Right cardiac atrium (tissue), 5 donors: Measurements from ENCODE around the gene CPA4. TPM values are rescaled to one million over a fixed set of nuclear protein-coding genes. Genes with fewer than 3 reads are reported as not detected.
A peak's percentile ranks its signal among the peaks of the same experiment; 100 is the strongest.

Experiments used
- ATAC-seq, 2 donors: fragments of 200-7000 bp; cut with Tn5 transposase; one replicate each; pipeline versions ENCODE4 v1.8.0 to v1.9.1; 2020; ENCODE audit warnings: moderate library complexity in 2 of 2, mild to moderate bottlenecking in 1 of 2
- DNase-seq, 3 donors: peaks; one replicate each; pipeline ENCODE4 v3.0.0-alpha.2; 2020
- H3K27ac ChIP-seq: one replicate; pipeline ENCODE4 v1.5.1; 2013; ENCODE audit warnings: mild to moderate bottlenecking, low read length, control low read depth, moderate library complexity
- H3K27me3 ChIP-seq: one replicate; pipeline ENCODE4 v1.6.1; 2013; ENCODE audit not compliant: control insufficient read depth, insufficient read depth
- H3K4me1 ChIP-seq: one replicate; pipeline ENCODE4 v1.6.1; 2013; ENCODE audit warnings: low read length; ENCODE audit not compliant: control insufficient read depth, insufficient read depth
- H3K4me3 ChIP-seq: one replicate; pipeline ENCODE4 v1.5.1; 2013; ENCODE audit warnings: low read length, control low read depth
- H3K9me3 ChIP-seq: one replicate; pipeline ENCODE4 v1.6.1; 2013; ENCODE audit warnings: low read length; ENCODE audit not compliant: control insufficient read depth
- WGBS: extraction: QIAGEN DNeasy Blood & Tissue Kit; methylation state at CpG from one replicate; pipeline ENCODE4 v1.1.7; 2013; 5-methylcytosine and 5-hydroxymethylcytosine counted together
- intact Hi-C, 4 donors: fragments of 100-400 bp; cut with DNase I; formaldehyde crosslinking; loops; one replicate each; pipeline versions ENCODE4 v1.11.0 to v1.14.0; 2022 to 2023
- polyA plus RNA-seq: library from polyadenylated mRNA; stranded (reverse); fragments of 200-250 nt; gene quantifications from one replicate; pipeline ENCODE4 v1.2.3, GENCODE V29; 2013
- total RNA-seq, 4 donors: library from RNA; stranded (reverse); fragmentation: NEBNext Ultra II Directional; extraction: Animal tissue kit (Norgen Biotek cat#: 25700); gene quantifications; one replicate each; pipeline ENCODE4 v1.2.1, GENCODE V29; 2021
- donor health status: healthy with polysubstance abuse.
- donor health status: DM: no; HTN: yes; CAD: no.
- donor health status: DM: no; HTN: no; CAD: no.
- donor health status: DM: no; HTN: yes; CAD: no; lungs with severe emphysema.
- donor health status: DM: yes; HTN: yes; CAD: no.

The CPA4 gene
- total and polyA plus RNA-seq, 5 donors, result 0.02 to 0.84 (median 0.50) TPM; not detected in 1

- DNase-seq, result no peak
- H3K4me1 ChIP-seq, result no peaks in the 10 kb centered on the region
- 87% methylated on average over 10 of the region's 10 CpGs for WGBS
- H3K27ac ChIP-seq, result no peak overlapping the region
- intact Hi-C loops, result no loop called here
- H3K9me3 ChIP-seq, result no peaks in the 10 kb centered on the region
- H3K27me3 ChIP-seq, result no peaks in the 10 kb centered on the region
- no peak for ATAC-seq
- no peak overlapping the region for H3K4me3 ChIP-seq
Observed at GRCh38 chr7:130346177-130346905, 53.4 kb downstream of the CPA4 start.

GRCh38 chr7:130346941-130347340 lies 54.0 kb downstream of the CPA4 start:
- no peak overlapping the region for H3K4me3 ChIP-seq
- no peak for DNase-seq
- no peak overlapping the region for H3K27ac ChIP-seq
- 90% methylated on average over 12 of the region's 12 CpGs for WGBS
- intact Hi-C loops, result no loop called here
- H3K9me3 ChIP-seq, result no peaks in the 10 kb centered on the region
- no peaks in the 10 kb centered on the region for H3K27me3 ChIP-seq
- ATAC-seq, result no peak
- H3K4me1 ChIP-seq, result no peaks in the 10 kb centered on the region

GRCh38 chr7:130349911-130350782 lies 57.2 kb downstream of the CPA4 start:
- H3K4me1 ChIP-seq, result no peaks in the 10 kb centered on the region
- no peak for DNase-seq

GRCh38 chr7:130350945-130351790 lies 58.2 kb downstream of the CPA4 start:
- ATAC-seq (peak; percentile 50 to 60), DNase-seq (peak; percentile 31 to 70 (median 69))
- intact Hi-C loops, result no loop called here
- Histone ChIP-seq H3K4me3 (no peak overlapping the region), H3K27ac (peak overlapping the region; percentile 66), H3K4me1 (no peaks in the 10 kb centered on the region), H3K27me3 (no peaks in the 10 kb centered on the region), H3K9me3 (no peaks in the 10 kb centered on the region)
- WGBS, result 39% methylated on average over 20 of the region's 20 CpGs

More at GRCh38 chr7:130349911-130350782, 57.2 kb downstream of the CPA4 start:
- H3K4me3 ChIP-seq, result no peak overlapping the region
- H3K27ac ChIP-seq, result peak overlapping the region; percentile 66
- no peaks in the 10 kb centered on the region for H3K27me3 ChIP-seq
- H3K9me3 ChIP-seq, result no peaks in the 10 kb centered on the region
- ATAC-seq, result no peak
- intact Hi-C loops, result no loop called here
- 70% methylated on average over 16 of the region's 16 CpGs for WGBS

GRCh38 chr7:130351791-130352090 lies 58.8 kb downstream of the CPA4 start:
- peaks cover 4% of the 10 kb centered on the region for H3K4me1 ChIP-seq
- intact Hi-C loops, result no loop called here
- H3K9me3 ChIP-seq, result no peaks in the 10 kb centered on the region
- no peak overlapping the region for H3K4me3 ChIP-seq
- DNase-seq (peak in 1 of 3 donors; percentile 72), ATAC-seq (peak in 1 of 2 donors; percentile 23)
- WGBS, result 44% methylated on average over 6 of the region's 6 CpGs
- H3K27me3 ChIP-seq, result no peaks in the 10 kb centered on the region
- peak overlapping the region; percentile 66 for H3K27ac ChIP-seq

- WGBS, result 40% methylated on average over 20 of the region's 20 CpGs
- Histone ChIP-seq H3K27ac (peak overlapping the region; percentile 80), H3K4me1 (peaks cover 5% of the 10 kb centered on the region), H3K4me3 (no peak overlapping the region), H3K27me3 (no peaks in the 10 kb centered on the region), H3K9me3 (no peaks in the 10 kb centered on the region)
- DNase-seq, result peak in 1 of 3 donors; percentile 56
- intact Hi-C loops, result no loop called here
- ATAC-seq, result peak in 1 of 2 donors; percentile 30
Observed at GRCh38 chr7:130352194-130353074, 59.5 kb downstream of the CPA4 start.

GRCh38 chr7:130353196-130353595 lies 60.2 kb downstream of the CPA4 start:
- Histone ChIP-seq H3K9me3 (no peaks in the 10 kb centered on the region), H3K27me3 (no peaks in the 10 kb centered on the region), H3K27ac (peak overlapping the region; percentile 36), H3K4me3 (no peak overlapping the region), H3K4me1 (peaks cover 5% of the 10 kb centered on the region)
- WGBS, result 75% methylated on average over 7 of the region's 7 CpGs
- ATAC-seq, result no peak
- no peak for DNase-seq
- intact Hi-C loops, result no loop called here

GRCh38 chr7:130356121-130356875 lies 63.3 kb downstream of the CPA4 start:
- peak overlapping the region; percentile 43 for H3K27ac ChIP-seq
- H3K4me1 ChIP-seq, result peaks cover 5% of the 10 kb centered on the region
- ATAC-seq (peak; percentile 64 to 70), DNase-seq (peak; percentile 53 to 70 (median 68))
- intact Hi-C loops, result no loop called here
- H3K27me3 ChIP-seq, result no peaks in the 10 kb centered on the region
- 35% methylated on average over 9 of the region's 9 CpGs for WGBS
- peaks cover 2% of the 10 kb centered on the region for H3K9me3 ChIP-seq
- H3K4me3 ChIP-seq, result no peak overlapping the region

GRCh38 chr7:130356876-130357611 lies 64.1 kb downstream of the CPA4 start:
- ATAC-seq (peak in 1 of 2 donors; percentile 45), DNase-seq (peak in 1 of 3 donors; percentile 34)
- Histone ChIP-seq H3K4me3 (no peak overlapping the region), H3K9me3 (peaks cover 2% of the 10 kb centered on the region), H3K4me1 (peaks cover 5% of the 10 kb centered on the region), H3K27ac (peak overlapping the region; percentile 43), H3K27me3 (no peaks in the 10 kb centered on the region)
- WGBS, result 73% methylated on average over 16 of the region's 16 CpGs
- intact Hi-C loops, result no loop called here
